BE2C (cell line): Measurements from ENCODE around the gene TNFRSF19.

Experiments used
- DNase-seq: peaks from one replicate; pipeline ENCODE4 v3.0.0-alpha.2; 2020
- H3K27me3 ChIP-seq: fragments of 250-450 bp; sonication (Bioruptor Pico); 2 replicates; pipeline ENCODE4 v1.5.1; 2020; ENCODE audit warnings: mild to moderate bottlenecking
- H3K36me3 ChIP-seq: fragments of 250-450 bp; sonication (Bioruptor Pico); 2 replicates; pipeline ENCODE4 v1.5.1; 2020; ENCODE audit warnings: mild to moderate bottlenecking
- H3K4me1 ChIP-seq: fragments of 250-450 bp; sonication (Bioruptor Pico); 2 replicates; pipeline ENCODE4 v1.5.1; 2020
- H3K4me3 ChIP-seq: 2 replicates; pipeline ENCODE4 v1.5.1; 2011; ENCODE audit warnings: low read depth, low read length
- H3K9me3 ChIP-seq: fragments of 250-450 bp; sonication (Bioruptor Pico); 2 replicates; pipeline ENCODE4 v1.5.1; 2020
- CTCF ChIP-seq: IDR thresholded peaks from 2 replicates; pipeline ENCODE4 v1.5.1; 2012; ENCODE audit warnings: mild to moderate bottlenecking, low read depth, low read length

The TNFRSF19 gene

DNA sequence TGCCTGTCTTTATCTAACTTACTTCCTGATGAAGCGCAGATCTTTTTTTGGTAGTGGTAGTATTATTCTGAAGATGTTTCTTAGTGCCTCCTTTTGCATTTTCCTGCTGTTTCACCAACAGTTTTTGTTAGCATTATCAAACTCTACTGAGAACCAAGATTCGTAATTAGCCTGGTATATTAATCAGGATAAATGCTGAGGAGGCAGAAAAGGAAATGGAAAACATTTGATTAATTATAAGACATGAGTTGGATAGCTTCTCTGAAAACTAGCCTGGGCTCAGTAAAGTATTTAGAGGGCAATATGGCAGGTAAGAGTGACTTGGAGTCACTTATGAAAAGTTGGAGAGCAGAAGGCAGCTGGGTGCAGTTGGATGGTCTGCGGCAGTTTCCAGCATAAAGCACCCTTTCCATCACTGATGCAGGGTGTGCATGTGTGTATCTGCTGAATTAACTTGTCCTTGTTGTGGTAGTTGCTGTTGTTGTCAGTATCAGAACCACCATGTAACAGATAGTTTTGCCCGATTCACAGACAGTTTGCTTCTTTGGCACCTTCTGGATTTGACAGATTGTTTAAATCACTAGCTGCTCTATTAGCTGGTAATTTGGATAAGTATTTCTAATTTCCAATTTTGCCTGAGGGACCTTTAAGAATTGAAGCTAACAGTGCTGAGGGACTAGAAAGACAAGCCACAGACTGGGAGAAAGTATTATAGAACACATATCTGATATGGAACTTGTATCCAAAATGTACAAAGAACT is 6.9 kb upstream of the TNFRSF19 start:
- no peaks in the 10 kb centered on the region for H3K27me3 ChIP-seq

DNA sequence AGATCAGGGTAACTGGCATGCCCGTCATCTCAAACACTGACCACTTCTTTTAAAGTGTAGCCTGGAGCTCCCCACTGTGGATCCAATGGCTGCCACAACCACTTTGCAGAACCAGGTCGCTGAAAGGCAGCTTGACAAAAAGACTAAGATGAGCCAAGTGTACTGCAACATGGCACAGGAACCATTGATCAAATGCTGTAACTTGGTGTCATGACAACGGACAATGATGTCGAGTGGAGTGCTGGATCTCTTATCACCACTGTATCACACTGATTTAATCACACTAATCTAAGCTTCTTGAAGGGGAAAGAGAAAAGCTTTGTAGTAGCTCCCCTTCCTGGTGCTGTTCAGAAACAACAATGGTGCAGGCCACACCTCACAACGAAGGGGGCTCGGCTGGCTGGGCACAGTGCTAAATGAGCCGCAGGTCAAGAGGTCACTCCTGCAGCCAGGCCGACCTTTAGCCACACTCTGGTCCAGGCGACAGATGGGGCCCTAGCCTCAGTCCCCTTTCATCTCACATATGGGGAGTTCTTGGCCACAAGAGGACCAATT is 2.2 kb upstream of the TNFRSF19 start:
- Histone ChIP-seq H3K27me3 (no peaks in the 10 kb centered on the region), H3K4me3 (no peak overlapping the region), H3K9me3 (0 out of 2 replicates have a peak, but pooled peaks cover 2% of the 10 kb centered on the region), H3K36me3 (no peaks in the 10 kb centered on the region), H3K4me1 (peaks cover 17% of the 10 kb centered on the region)
- TF ChIP-seq CTCF, result peak; percentile 38; the same call in 1 of the 2 replicates
- no peak for DNase-seq

More for the DNA sequence above, 6.9 kb upstream of the TNFRSF19 start:
- Histone ChIP-seq H3K36me3 (no peaks in the 10 kb centered on the region), H3K9me3 (no peaks in the 10 kb centered on the region), H3K4me3 (no peak overlapping the region), H3K4me1 (peaks cover 7% of the 10 kb centered on the region)
- no peak for TF ChIP-seq CTCF
- no peak for DNase-seq

- DNase-seq, result no peak
- H3K36me3 ChIP-seq, result no peaks in the 10 kb centered on the region
- TF ChIP-seq CTCF, result peak; percentile 37
- H3K9me3 ChIP-seq, result 0 out of 2 replicates have a peak, but pooled peaks cover 2% of the 10 kb centered on the region
- peak overlapping the region; percentile 53 for H3K4me3 ChIP-seq
- H3K4me1 ChIP-seq, result peaks cover 17% of the 10 kb centered on the region
- no peaks in the 10 kb centered on the region for H3K27me3 ChIP-seq
Observed at GRCh38 chr13:23570921-23571315, 706 bp downstream of the TNFRSF19 start.

DNA sequence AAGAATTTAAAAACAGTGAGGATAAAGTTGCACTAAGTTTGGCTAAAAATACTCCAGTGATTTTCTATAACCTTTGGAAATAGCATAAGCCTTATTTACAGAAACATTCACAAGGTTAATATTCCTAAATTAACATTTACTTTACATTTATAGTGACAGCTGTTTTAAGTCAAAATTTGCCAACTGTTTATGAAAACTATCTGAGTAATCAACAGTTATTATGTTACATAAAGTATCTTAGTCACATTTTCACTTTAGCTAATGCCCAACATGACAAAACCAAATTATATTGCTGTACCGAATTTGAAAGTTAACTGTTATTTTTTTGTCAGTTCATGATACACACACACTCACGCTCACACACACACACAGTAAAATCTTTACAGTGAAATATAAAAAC is 1.2 kb downstream of the TNFRSF19 start:
- Histone ChIP-seq H3K27me3 (no peaks in the 10 kb centered on the region), H3K36me3 (no peaks in the 10 kb centered on the region), H3K9me3 (0 out of 2 replicates have a peak, but pooled peaks cover 2% of the 10 kb centered on the region), H3K4me1 (peaks cover 17% of the 10 kb centered on the region), H3K4me3 (peak overlapping the region; percentile 53)
- no peak for DNase-seq
- TF ChIP-seq CTCF, result no peak

DNA sequence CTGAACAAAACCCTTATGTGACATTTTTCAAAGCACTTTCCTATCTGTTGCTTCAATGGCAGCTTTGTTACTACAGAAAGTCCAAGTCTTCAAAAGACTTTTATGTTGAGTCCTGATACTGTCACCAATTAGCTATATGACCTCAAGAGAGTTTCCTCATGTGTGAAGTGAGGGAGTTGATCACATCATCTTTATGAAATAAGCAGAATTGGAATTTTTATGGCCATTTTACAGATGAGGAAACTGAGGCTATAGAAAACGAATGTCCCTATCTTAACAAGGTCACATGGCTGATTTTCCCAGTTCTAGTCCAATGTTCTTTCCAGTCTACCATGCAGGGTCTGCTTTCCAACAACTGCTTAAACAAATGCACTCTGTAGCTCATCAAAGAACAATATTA is 2.6 kb downstream of the TNFRSF19 start:
- no peak for TF ChIP-seq CTCF
- no peak overlapping the region for H3K4me3 ChIP-seq
- H3K9me3 ChIP-seq, result 0 out of 2 replicates have a peak, but pooled peaks cover 2% of the 10 kb centered on the region
- peaks cover 17% of the 10 kb centered on the region for H3K4me1 ChIP-seq
- no peaks in the 10 kb centered on the region for H3K36me3 ChIP-seq
- no peak for DNase-seq
- no peaks in the 10 kb centered on the region for H3K27me3 ChIP-seq
